Measurements from ENCODE around the gene GRAMD1C.

The GRAMD1C gene

GRCh38 chr3:113983544-113983943 is 145.0 kb downstream of the GRAMD1C start:
- TF ChIP-seq TAF1 (IDR thresholded peaks at IDR 0.05; ENCODE audit: low read depth), result no peak
- no peak for TF ChIP-seq YY1 (IDR thresholded peaks at IDR 0.05; ENCODE audit: low read depth)
- TF ChIP-seq EGR1 (IDR thresholded peaks at IDR 0.05), result no peak
- no peak for TF ChIP-seq ZBTB7A (IDR thresholded peaks at IDR 0.05; ENCODE audit: low read depth)
- TF ChIP-seq TEAD4 (IDR thresholded peaks at IDR 0.05), result no peak

GRCh38 chr3:113985541-113985940 is 147.0 kb downstream of the GRAMD1C start:
- TF ChIP-seq TAF1 (IDR thresholded peaks at IDR 0.05; ENCODE audit: low read depth), result no peak
- TF ChIP-seq EP300 (IDR thresholded peaks at IDR 0.05; ENCODE audit: borderline replicate concordance), result no peak
- TF ChIP-seq NFIC (IDR thresholded peaks at IDR 0.05), result no peak
- TF ChIP-seq MAX (IDR thresholded peaks at IDR 0.05), result no peak
- no peak for TF ChIP-seq CREB1 (IDR thresholded peaks at IDR 0.05; ENCODE audit: low read depth)
- no peak for TF ChIP-seq USF1 (IDR thresholded peaks at IDR 0.05)
- TF ChIP-seq YY1 (IDR thresholded peaks at IDR 0.05; ENCODE audit: low read depth), result no peak
- TF ChIP-seq TEAD4 (IDR thresholded peaks at IDR 0.05), result no peak
- TF ChIP-seq CEBPB (IDR thresholded peaks at IDR 0.05), result no peak
- TF ChIP-seq FOXM1 (IDR thresholded peaks at IDR 0.05; ENCODE audit: borderline replicate concordance, low read depth), result no peak
- no peak for TF ChIP-seq EGR1 (IDR thresholded peaks at IDR 0.05)
- no peak for TF ChIP-seq TCF12 (IDR thresholded peaks at IDR 0.05; ENCODE audit: low read depth)
- TF ChIP-seq RAD21 (IDR thresholded peaks at IDR 0.05; ENCODE audit: low read depth), result no peak
- TF ChIP-seq ZBTB7A (IDR thresholded peaks at IDR 0.05; ENCODE audit: low read depth), result no peak
- TF ChIP-seq REST (IDR thresholded peaks at IDR 0.05; ENCODE audit: low read depth), result no peak

All from Ishikawa (cell line).